HepG2 (cell line): ENCODE measurements around the gene IBTK. TPM values are rescaled to one million over a fixed set of nuclear protein-coding genes. Genes with fewer than 3 reads are reported as not detected.

Source experiments
- AGO1 ChIP-seq: fragments of 200-400 bp; formaldehyde crosslinking; IDR thresholded peaks from 2 replicates; pipeline ENCODE4 v1.6.1; 2017; ENCODE audit warnings: mild to moderate bottlenecking, low read depth, low read length, moderate library complexity; ENCODE audit not compliant: poor library complexity, severe bottlenecking
- CREM ChIP-seq, 2 experiments: sonication (generic) in 1 of 2; formaldehyde crosslinking in 1 of 2; IDR thresholded peaks; 2 replicates each; pipeline versions ENCODE4 v1.4.0 to v1.6.1; 2016 to 2020; ENCODE audit warnings: antibody characterized with exemption in 1 of 2, mild to moderate bottlenecking in 1 of 2, missing genetic modification reagents in 1 of 2
- NAIF1 ChIP-seq: sonication (generic); formaldehyde crosslinking; IDR thresholded peaks from 2 replicates; pipeline ENCODE4 v1.5.0; 2020; ENCODE audit warnings: mild to moderate bottlenecking, missing genetic modification reagents, borderline replicate concordance
- SAFB2 ChIP-seq: sonication (generic); formaldehyde crosslinking; IDR thresholded peaks from 2 replicates; pipeline ENCODE4 v1.5.1; 2020; ENCODE audit warnings: missing genetic modification reagents, low read depth, mild to moderate bottlenecking, borderline replicate concordance
- ZBTB37 ChIP-seq: sonication (generic); formaldehyde crosslinking; IDR thresholded peaks from 2 replicates; pipeline ENCODE4 v1.4.0; 2020; ENCODE audit warnings: mild to moderate bottlenecking, missing genetic modification reagents
- ZBTB40 ChIP-seq, 2 experiments: fragments of 450-650 bp in 1 of 2; sonication (generic) in 1 of 2; formaldehyde crosslinking in 1 of 2; IDR thresholded peaks; 2 replicates each; pipeline versions ENCODE4 v1.6.1 to v1.8.0; 2016 to 2022; ENCODE audit warnings: antibody characterized with exemption in 1 of 2, mild to moderate bottlenecking in 1 of 2, missing genetic modification reagents in 1 of 2
- ZNF160 ChIP-seq: sonication (generic); formaldehyde crosslinking; IDR thresholded peaks from 2 replicates; pipeline ENCODE4 v1.8.0; 2022; ENCODE audit warnings: mild to moderate bottlenecking, inconsistent platforms, missing genetic modification reagents
- ZNF18 ChIP-seq: sonication (generic); formaldehyde crosslinking; IDR thresholded peaks from 2 replicates; pipeline ENCODE4 v1.8.0; 2022; ENCODE audit warnings: mild to moderate bottlenecking, missing genetic modification reagents; ENCODE audit not compliant: insufficient replicate concordance
- ZNF180 ChIP-seq: sonication (generic); formaldehyde crosslinking; IDR thresholded peaks from 2 replicates; pipeline ENCODE4 v1.4.0; 2020; ENCODE audit warnings: low read depth, missing genetic modification reagents, borderline replicate concordance
- ZNF296 ChIP-seq: sonication (generic); formaldehyde crosslinking; conservative IDR thresholded peaks from 2 replicates; pipeline ENCODE4 v1.5.0; 2020; ENCODE audit warnings: mild to moderate bottlenecking, missing genetic modification reagents
- ZNF430 ChIP-seq: sonication (generic); formaldehyde crosslinking; IDR thresholded peaks from 2 replicates; pipeline ENCODE4 v1.9.0; 2021; ENCODE audit warnings: mild to moderate bottlenecking, missing genetic modification reagents
- ZNF510 ChIP-seq: sonication (generic); formaldehyde crosslinking; IDR thresholded peaks from 2 replicates; pipeline ENCODE4 v1.4.0; 2020; ENCODE audit warnings: low read depth, mild to moderate bottlenecking, missing genetic modification reagents
- ZNF598 ChIP-seq: sonication (generic); formaldehyde crosslinking; IDR thresholded peaks from 2 replicates; pipeline ENCODE4 v1.5.1; 2020; ENCODE audit warnings: mild to moderate bottlenecking, missing genetic modification reagents, borderline replicate concordance
- polyA plus RNA-seq, 8 experiments: library from polyadenylated mRNA; depleted of rRNA in 3 of 8; stranded (reverse) in 7 of 8; unstranded in 1 of 8; fragments of >200 nt; fragmentation: Illumina TruSeq in 4 of 8; extraction: Trizol in 4 of 8; gene quantifications; 2 replicates each; pipeline versions ENCODE4 v1.2.1 to v1.2.3, GENCODE V29; 2011 to 2016; ENCODE audit warnings: low read depth in 4 of 8, missing spikeins in 1 of 8, mixed read lengths in 1 of 8; ENCODE audit not compliant: insufficient read depth in 1 of 8
- total RNA-seq, 5 experiments: library from RNA; depleted of rRNA; stranded (reverse); fragments of >200 nt; fragmentation: Illumina TruSeq; extraction: Trizol; gene quantifications; 2 replicates each; pipeline ENCODE4 v1.2.3, GENCODE V29; 2016; ENCODE audit warnings: low read depth in 1 of 5

IBTK gene
- total and polyA plus RNA-seq, 2 of the 13 experiments (the other 11 are each of a cell fraction or from before 2014, with no cell fraction given): 23.8 to 60.0 TPM

DNA sequence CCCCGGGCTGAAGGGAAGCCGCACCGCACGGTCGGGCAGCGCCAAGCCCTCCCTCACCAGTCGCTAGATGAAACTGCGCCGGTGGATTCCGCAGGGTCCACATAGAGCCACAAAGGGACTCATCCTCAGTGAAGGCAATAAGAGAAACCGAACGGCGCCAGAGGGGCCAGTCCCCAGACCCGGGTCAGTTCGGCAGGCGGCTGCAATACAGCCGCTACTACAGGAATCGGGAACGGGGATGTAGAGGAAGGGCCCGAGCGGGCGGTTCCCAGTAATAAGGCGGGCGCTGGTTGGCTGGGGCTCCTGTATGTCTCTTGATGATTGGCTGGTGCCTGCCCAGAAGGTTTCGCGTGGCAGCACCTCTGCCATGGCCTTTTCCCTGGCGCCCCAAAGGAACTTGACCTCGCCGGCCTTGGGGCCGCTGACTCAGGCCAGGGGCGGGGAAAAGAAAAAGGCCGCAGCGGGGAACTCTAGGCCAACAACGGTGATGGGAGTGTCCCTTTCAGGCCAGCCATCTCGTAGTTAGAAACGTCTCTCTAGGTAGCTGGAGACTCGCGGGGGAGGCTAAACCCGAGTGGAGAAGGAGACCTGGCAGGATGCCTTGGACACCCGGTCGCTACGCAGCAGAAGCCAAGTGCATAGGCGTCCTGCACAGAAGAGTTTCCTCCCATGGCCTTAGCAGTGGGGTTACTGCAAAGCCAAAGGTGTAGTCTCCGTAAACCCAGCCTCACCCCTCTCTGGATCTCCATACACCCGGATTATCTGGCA lies at the start of gene IBTK (continued):
- TF ChIP-seq ZNF18 (CRISPR knock-in tag): peak; percentile 54
- no peak for TF ChIP-seq ZNF180 (CRISPR knock-in tag)
- TF ChIP-seq SAFB2 (CRISPR knock-in tag): peak; percentile 50; the same call in 1 of the 2 replicates
- no peak for TF ChIP-seq ZNF296 (CRISPR knock-in tag)
- peak; percentile 30; the same call in 1 of the 2 replicates for TF ChIP-seq ZBTB37
- TF ChIP-seq NAIF1 (CRISPR knock-in tag): peak; percentile 89
- TF ChIP-seq ZBTB40 (IDR thresholded peaks at IDR 0.05): no peak
- TF ChIP-seq ZBTB40 (CRISPR knock-in tag; IDR thresholded peaks at IDR 0.05): peak; percentile 75
- TF ChIP-seq CREM (IDR thresholded peaks at IDR 0.05): peak; percentile 75
- TF ChIP-seq CREM (CRISPR knock-in tag; IDR thresholded peaks at IDR 0.05): no peak
- TF ChIP-seq ZNF598 (CRISPR knock-in tag): peak; percentile 37; the same call in 1 of the 2 replicates
- TF ChIP-seq AGO1: peak; percentile 28
- TF ChIP-seq ZNF510 (CRISPR knock-in tag): no peak
- peak; percentile 85 for TF ChIP-seq ZNF160 (CRISPR knock-in tag)
- peak; percentile 28 for TF ChIP-seq ZNF430 (CRISPR knock-in tag)
